GM19193 (cell line): ENCODE results near the gene THAP4.

Experiments used
- POLR2A ChIP-seq: IDR thresholded peaks from 4 replicates; pipeline ENCODE4 v1.6.1; 2011; ENCODE audit not compliant: insufficient read depth, insufficient read length; ENCODE audit errors: extremely low read depth

THAP4 gene

DNA sequence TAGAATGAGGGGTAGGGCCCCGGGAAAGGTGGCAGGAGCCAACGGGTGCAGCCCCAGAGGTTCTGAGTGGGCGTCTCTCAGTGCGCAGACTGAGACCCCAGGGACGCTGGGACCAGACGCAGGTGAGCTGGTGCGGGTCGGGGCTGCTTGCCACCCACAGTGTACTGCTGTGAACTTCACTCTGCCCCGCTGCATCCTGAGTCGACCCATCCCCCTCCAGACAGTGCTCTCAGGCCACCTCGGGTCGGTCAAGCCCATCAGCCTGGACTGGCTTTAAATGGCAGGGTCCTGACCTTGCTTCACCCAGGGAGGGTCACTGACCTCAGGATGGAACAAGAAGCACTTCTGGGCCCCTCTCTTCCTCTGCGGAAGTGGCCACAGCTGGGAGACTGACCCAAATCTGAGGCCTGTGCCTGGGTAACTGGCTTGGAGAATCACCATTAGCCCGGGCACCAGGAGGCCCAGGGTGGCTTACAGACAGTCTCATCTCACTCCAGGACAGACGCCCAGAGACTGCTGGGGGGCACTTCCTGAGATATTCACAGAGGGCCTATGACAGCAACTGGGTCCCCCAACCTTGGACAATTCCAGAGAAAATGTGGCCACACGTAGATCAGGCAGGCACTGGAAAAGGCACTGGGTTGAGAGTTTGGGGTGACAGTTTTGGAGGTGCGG is 102.1 kb downstream of the THAP4 start:
- TF ChIP-seq POLR2A, result no peak
